ENCODE data around the gene OR2L3.

OR2L3 gene, protein sequence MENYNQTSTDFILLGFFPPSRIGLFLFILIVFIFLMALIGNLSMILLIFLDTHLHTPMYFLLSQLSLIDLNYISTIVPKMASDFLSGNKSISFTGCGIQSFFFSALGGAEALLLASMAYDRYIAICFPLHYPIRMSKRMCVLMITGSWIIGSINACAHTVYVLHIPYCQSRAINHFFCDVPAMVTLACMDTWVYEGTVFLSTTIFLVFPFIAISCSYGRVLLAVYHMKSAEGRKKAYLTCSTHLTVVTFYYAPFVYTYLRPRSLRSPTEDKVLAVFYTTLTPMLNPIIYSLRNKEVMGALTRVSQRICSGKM

DNA sequence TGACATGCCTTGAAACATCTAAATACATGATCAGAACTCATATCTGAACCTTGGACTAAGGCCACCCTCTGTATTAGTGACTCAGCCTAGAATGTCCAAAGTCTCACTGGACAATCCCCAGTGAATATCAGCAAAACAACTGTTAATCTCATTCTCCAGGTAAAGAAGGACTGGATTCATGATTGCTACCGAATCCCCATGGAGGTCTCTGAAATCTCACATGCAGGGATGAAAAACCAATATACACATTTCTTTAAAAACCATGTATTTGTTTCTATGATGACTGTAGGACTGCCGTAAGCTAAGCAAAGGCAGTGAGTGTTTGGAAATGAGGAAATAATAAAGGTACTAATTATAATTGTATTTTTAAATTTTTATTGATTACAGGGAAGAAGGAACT lies at the start of gene OR2L3:
Gene OR2L3, plus strand, starts transcription at position 301 of the 400 bp plus-strand sequence. CDS start 13,846 bp downstream, outside the sequence.
- no peaks in the 10 kb centered on the region for H3K4me1 ChIP-seq (ENCODE audit: low read length)
- TF ChIP-seq, protein P1, sequence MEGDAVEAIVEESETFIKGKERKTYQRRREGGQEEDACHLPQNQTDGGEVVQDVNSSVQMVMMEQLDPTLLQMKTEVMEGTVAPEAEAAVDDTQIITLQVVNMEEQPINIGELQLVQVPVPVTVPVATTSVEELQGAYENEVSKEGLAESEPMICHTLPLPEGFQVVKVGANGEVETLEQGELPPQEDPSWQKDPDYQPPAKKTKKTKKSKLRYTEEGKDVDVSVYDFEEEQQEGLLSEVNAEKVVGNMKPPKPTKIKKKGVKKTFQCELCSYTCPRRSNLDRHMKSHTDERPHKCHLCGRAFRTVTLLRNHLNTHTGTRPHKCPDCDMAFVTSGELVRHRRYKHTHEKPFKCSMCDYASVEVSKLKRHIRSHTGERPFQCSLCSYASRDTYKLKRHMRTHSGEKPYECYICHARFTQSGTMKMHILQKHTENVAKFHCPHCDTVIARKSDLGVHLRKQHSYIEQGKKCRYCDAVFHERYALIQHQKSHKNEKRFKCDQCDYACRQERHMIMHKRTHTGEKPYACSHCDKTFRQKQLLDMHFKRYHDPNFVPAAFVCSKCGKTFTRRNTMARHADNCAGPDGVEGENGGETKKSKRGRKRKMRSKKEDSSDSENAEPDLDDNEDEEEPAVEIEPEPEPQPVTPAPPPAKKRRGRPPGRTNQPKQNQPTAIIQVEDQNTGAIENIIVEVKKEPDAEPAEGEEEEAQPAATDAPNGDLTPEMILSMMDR (IDR thresholded peaks at IDR 0.05; ENCODE audit: low read depth, low read length), result no peak
- no peak for TF ChIP-seq EZH2phosphoT487 (IDR thresholded peaks at IDR 0.05; ENCODE audit: low read depth)

DNA sequence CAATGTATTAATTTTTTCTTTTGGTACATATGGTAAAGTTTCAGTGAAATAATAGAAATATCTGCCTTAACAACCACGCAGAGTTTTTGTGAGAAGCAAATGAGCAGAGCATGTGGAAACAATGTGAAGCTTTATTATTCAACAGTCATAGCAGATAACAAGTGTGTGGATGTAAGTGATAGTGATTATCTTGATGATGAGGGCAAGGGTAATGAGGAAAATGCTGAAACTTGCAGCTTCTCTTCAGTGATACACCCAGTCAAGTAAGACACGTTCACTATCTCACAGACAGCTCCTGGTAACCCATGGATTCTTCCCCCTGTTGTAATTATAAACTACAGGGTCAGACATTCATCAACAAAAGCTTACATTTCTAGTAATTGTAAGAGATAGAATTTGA lies 47.8 kb upstream of the OR2L3 start:
- Histone ChIP-seq H3K4me1 (ENCODE audit: low read length) (no peaks in the 10 kb centered on the region), H3K36me3 (replicated peaks; ENCODE audit: low read depth, low read length) (no peaks in the 10 kb centered on the region), H3K27ac (ENCODE audit: low read length) (no peak overlapping the region), H3K79me2 (ENCODE audit: low read length) (no peaks in the 10 kb centered on the region), H3K4me3 (ENCODE audit: low read length) (no peak overlapping the region), H4K20me1 (ENCODE audit: insufficient read depth, low read length) (no peaks in the 10 kb centered on the region), H2AFZ (ENCODE audit: low read depth, low read length) (no peak overlapping the region), H3K27me3 (ENCODE audit: low read depth, low read length) (no peaks in the 10 kb centered on the region), H3K9me3 (ENCODE audit: insufficient read depth, low read length) (no peaks in the 10 kb centered on the region), H3K9ac (ENCODE audit: low read length) (no peak overlapping the region), H3K4me2 (ENCODE audit: low read length) (no peak overlapping the region)
- TF ChIP-seq EZH2phosphoT487 (IDR thresholded peaks at IDR 0.05; ENCODE audit: low read depth), result no peak
- TF ChIP-seq, protein P1 (IDR thresholded peaks at IDR 0.05; ENCODE audit: low read depth, low read length), result no peak

More for the DNA sequence above, at the start of gene OR2L3:
- Histone ChIP-seq H3K79me2 (ENCODE audit: low read length) (no peaks in the 10 kb centered on the region), H4K20me1 (ENCODE audit: insufficient read depth, low read length) (no peaks in the 10 kb centered on the region), H3K27me3 (ENCODE audit: low read depth, low read length) (no peaks in the 10 kb centered on the region), H2AFZ (ENCODE audit: low read depth, low read length) (no peak within 1 kb of the TSS), H3K27ac (ENCODE audit: low read length) (no peak within 1 kb of the TSS), H3K4me3 (ENCODE audit: low read length) (no peak within 1 kb of the TSS), H3K9me3 (ENCODE audit: insufficient read depth, low read length) (no peaks in the 10 kb centered on the region), H3K36me3 (replicated peaks; ENCODE audit: low read depth, low read length) (no peaks in the 10 kb centered on the region), H3K4me2 (ENCODE audit: low read length) (no peak within 1 kb of the TSS), H3K9ac (ENCODE audit: low read length) (no peak within 1 kb of the TSS)

DNA sequence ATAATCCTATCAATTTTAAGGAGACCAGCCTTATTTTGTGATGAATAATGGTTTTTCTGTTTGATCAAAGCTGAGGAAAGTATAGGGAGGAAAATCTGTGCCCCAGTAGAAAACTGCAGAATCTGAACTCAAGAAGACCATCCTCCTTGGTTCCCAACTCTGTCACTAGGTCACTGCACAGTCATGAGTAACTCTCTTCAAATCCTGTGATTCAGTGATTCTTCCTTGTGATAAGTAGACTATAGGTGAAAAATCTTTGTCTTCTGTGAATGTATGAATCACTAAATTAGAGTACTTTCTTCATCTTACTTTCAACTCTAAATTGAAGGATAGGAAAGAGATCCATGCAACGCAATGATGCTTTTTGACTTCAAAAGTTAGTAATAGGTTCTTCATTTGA lies 46.5 kb upstream of the OR2L3 start:
- Histone ChIP-seq H2AFZ (ENCODE audit: low read depth, low read length) (no peak overlapping the region), H4K20me1 (ENCODE audit: insufficient read depth, low read length) (no peaks in the 10 kb centered on the region), H3K79me2 (ENCODE audit: low read length) (no peaks in the 10 kb centered on the region), H3K4me2 (ENCODE audit: low read length) (no peak overlapping the region), H3K27me3 (ENCODE audit: low read depth, low read length) (no peaks in the 10 kb centered on the region), H3K4me1 (ENCODE audit: low read length) (no peaks in the 10 kb centered on the region), H3K9me3 (ENCODE audit: insufficient read depth, low read length) (no peaks in the 10 kb centered on the region), H3K9ac (ENCODE audit: low read length) (no peak overlapping the region), H3K36me3 (replicated peaks; ENCODE audit: low read depth, low read length) (no peaks in the 10 kb centered on the region), H3K27ac (ENCODE audit: low read length) (no peak overlapping the region), H3K4me3 (ENCODE audit: low read length) (no peak overlapping the region)
- TF ChIP-seq, protein P1 (IDR thresholded peaks at IDR 0.05; ENCODE audit: low read depth, low read length), result no peak
- TF ChIP-seq EZH2phosphoT487 (IDR thresholded peaks at IDR 0.05; ENCODE audit: low read depth), result no peak

DNA sequence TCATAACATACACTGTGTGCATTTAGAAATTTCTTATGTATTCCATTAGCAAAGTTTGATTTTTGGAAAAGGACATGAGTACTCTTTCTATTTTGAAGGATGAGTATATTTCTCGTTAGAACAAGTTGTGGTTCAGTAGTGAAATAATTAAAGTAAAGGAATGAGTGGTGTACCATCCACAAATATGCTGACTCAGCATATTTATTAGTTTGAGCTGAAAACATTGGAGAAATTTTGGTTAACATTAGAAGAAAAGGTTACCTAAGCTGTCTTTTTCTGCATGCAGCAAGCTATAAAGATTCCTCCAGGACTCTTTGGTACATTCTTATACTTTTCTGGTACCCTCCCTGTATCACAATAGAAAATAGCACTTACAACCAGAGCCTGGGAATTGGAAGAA lies 38.9 kb upstream of the OR2L3 start:
- no peak overlapping the region for H3K27ac ChIP-seq (ENCODE audit: low read length)
- 0 out of 2 replicates have a peak, but pooled peaks cover 2% of the 10 kb centered on the region for H3K9me3 ChIP-seq (ENCODE audit: insufficient read depth, low read length)
- H3K79me2 ChIP-seq (ENCODE audit: low read length), result no peaks in the 10 kb centered on the region
- H4K20me1 ChIP-seq (ENCODE audit: insufficient read depth, low read length), result no peaks in the 10 kb centered on the region
- no peaks in the 10 kb centered on the region for H3K27me3 ChIP-seq (ENCODE audit: low read depth, low read length)
- no peak overlapping the region for H3K4me3 ChIP-seq (ENCODE audit: low read length)
- no peak overlapping the region for H3K9ac ChIP-seq (ENCODE audit: low read length)
- no peaks in the 10 kb centered on the region for H3K4me1 ChIP-seq (ENCODE audit: low read length)
- no peak overlapping the region for H2AFZ ChIP-seq (ENCODE audit: low read depth, low read length)
- H3K36me3 ChIP-seq (replicated peaks; ENCODE audit: low read depth, low read length), result no peaks in the 10 kb centered on the region
- H3K4me2 ChIP-seq (ENCODE audit: low read length), result no peak overlapping the region
- TF ChIP-seq, protein P1 (IDR thresholded peaks at IDR 0.05; ENCODE audit: low read depth, low read length), result no peak
- TF ChIP-seq EZH2phosphoT487 (IDR thresholded peaks at IDR 0.05; ENCODE audit: low read depth), result no peak
